ENCODE data around the gene FGF18.

DNA sequence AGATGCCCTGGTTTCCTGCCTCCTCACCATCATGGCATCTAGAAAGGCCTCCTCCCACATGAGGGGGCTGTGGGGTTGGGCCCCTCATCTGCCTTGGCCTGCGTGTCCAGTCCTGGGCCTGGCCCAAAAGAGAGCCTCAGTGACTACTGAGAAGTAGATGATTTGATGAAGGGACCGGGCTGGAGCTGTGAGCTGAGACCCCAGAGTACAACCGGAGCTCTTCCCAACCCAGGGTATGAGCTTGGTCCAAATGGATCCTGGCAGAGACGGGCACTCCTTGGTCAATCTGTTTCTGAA, 62.9 kb downstream of the FGF18 start:
- TF ChIP-seq EZH2 (IDR thresholded peaks at IDR 0.05; ENCODE audit: borderline replicate concordance), result no peak
- TF ChIP-seq, protein P1, sequence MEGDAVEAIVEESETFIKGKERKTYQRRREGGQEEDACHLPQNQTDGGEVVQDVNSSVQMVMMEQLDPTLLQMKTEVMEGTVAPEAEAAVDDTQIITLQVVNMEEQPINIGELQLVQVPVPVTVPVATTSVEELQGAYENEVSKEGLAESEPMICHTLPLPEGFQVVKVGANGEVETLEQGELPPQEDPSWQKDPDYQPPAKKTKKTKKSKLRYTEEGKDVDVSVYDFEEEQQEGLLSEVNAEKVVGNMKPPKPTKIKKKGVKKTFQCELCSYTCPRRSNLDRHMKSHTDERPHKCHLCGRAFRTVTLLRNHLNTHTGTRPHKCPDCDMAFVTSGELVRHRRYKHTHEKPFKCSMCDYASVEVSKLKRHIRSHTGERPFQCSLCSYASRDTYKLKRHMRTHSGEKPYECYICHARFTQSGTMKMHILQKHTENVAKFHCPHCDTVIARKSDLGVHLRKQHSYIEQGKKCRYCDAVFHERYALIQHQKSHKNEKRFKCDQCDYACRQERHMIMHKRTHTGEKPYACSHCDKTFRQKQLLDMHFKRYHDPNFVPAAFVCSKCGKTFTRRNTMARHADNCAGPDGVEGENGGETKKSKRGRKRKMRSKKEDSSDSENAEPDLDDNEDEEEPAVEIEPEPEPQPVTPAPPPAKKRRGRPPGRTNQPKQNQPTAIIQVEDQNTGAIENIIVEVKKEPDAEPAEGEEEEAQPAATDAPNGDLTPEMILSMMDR (IDR thresholded peaks at IDR 0.05; ENCODE audit: poor library complexity), result no peak

All from hepatocyte (in vitro differentiated cells).